Hematopoietic multipotent progenitor cell treated with erythropoietin and hydrocortisone succinate and interleukin-3 and kit ligand, for 6 days (in vitro differentiated cells): ENCODE results near the gene ANKS3.

Source experiments
- DNase-seq: peaks from one replicate; pipeline ENCODE4 v3.0.0-alpha.2; 2015

ANKS3 gene

DNA sequence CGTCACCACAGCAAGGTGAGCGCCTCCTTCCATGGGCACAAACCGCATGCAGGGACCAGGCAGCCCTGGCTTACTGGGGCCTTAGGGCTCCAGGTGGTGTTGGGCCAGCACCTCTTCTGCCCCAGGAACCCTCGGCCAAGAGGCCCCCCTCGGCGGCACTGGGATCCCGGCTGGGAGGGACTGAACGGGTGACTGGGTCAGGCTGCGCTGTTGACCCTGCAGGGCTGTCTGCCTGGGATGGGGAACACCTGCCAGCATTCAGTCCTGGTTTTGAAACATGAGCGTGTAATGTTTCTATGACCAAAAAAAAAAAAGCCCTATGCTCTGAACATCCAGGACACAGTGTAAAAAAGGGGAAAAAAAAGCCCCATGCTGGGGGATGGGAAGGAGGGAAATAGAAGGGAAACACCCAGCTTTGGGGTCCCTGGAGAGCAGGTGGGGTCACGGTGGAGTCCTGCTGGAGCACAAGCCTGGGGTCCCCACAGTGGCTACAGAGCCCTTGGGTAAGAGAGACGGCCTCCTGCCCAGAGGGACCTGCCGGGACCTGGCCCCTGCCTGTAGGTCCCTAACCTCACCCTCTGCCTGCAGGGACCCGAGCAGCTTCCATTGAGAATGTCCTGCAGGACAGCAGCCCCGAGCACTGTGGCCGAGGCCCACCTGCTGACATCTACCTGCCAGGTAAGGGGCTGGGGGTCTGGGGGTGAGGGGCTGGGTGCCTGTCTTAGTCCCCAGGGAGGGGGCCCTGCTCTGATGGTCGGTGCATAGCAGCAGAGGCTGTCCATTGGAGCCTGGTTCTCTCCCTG is 50.6 kb downstream of the ANKS3 start:
- DNase-seq, result no peak

DNA sequence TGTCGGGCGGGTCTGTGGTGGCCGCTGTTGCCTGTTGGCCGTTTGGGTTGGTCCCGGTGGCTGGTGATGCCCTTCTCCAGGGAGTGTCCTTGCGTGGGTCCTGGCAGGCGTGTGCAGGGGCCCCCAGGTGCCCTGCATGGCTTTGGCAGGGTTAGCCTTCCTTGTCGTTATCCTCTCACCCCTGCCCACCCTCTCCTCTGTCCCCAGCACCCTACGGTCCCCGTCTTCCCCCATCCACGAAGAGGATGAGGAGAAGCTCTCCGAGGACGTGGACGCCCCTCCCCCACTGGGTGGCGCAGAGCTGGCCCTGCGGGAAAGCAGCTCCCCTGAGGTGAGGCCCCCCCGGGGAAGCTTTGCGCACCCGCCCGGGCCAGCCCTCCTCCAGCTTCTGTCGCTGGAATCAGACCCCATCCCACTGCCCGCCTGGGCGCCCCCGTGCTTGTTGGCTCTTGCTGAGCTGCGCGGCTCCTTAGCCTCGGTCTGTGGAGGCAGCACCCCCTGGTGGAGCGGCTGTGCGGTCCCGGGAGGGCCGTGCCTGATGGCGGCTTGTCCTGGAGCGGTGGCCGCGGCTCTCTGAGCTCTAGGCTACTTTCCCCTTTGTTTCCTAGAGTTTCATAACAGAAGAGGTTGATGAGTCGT is 51.3 kb downstream of the ANKS3 start:
- DNase-seq, result peak; percentile 40

DNA sequence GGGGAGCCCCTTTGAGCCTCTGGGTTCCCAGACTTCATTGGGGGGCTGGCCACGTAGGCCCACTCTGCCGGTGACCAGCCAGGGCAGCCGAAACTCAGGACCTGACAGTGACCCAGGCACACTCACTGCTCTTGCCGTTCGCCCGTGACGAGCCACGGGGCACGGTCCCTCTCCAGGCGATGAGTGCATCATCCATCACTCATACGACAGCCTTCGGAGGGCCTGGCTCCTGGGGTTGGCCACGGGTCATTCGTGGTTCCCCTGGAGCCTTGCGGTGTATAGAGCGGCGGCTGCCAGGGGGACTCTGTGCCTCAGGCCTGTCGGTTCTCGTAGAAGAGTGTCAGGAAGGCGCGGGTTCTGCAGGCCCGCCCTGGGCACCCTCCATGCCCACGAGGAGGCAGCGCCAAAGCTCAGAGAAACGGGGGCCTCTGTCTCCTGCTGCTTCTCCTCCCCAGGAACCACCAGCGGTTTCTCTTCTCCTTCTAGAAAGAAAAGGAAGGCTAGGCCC is 51.9 kb downstream of the ANKS3 start:
- DNase-seq, result no peak

DNA sequence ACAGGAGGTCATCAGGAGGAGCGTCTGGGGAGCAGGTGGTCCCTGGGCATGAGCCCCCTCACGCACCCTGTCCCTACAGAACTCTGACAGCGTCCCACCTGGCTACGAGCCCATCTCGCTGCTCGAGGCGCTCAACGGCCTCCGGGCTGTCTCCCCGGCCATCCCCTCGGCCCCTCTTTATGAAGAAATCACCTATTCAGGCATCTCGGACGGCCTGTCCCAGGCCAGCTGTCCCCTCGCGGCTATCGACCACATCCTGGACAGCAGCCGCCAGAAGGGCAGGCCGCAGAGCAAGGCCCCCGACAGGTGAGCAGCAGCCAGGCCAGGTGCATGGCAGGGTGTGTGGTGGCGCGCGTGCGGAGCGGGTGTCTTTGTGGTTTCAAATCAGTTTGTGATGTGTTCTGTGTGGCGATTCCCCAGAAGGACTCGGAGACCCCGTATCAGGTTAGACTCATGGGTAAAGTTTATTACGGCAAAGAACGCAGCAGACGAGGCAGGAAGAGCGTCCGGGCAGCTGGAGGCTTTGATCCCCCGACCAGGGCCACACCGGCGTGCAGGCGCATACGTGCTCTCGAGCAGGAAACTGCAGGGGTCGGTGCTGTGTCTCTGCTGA is 52.5 kb downstream of the ANKS3 start:
- DNase-seq, result no peak

DNA sequence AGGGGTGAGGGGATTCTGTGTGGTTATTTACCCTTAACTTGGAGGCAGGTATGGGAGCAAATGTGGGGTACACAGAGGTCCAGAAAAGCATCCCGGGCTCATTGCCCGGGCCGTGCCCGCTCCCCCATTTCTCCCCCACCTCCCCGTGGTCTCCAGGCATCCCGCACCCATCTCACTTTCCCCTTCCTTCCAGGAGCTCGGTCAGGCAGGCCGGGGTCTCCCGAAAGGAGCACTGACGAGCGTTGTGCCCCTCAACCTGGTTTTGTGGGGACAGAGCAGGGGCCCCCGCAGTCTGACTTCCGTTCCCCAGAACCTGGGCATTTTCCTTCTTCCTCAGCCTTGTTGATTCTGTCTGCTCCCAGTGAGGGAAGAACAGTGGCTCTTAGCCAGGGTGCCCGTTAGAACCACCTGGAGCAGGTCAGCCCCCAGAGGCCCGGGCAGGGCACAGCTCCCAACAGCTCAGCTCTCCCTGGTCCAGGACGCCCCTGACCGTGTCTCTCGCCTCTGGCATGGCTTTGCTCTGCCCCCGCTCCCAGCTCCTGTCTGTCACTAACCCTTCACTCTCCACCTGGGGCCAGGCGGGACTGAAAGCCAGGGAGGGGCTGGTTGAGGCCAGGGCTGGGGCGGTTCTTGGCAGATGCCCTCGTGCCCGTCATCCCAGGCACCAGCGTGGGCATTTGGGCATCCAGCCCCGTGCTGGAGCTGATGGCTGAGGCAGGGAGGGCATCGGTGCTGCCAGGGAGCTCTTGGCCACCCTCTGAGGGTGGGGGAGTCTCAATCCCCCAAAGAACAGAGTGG is 53.2 kb downstream of the ANKS3 start:
- no peak for DNase-seq

DNA sequence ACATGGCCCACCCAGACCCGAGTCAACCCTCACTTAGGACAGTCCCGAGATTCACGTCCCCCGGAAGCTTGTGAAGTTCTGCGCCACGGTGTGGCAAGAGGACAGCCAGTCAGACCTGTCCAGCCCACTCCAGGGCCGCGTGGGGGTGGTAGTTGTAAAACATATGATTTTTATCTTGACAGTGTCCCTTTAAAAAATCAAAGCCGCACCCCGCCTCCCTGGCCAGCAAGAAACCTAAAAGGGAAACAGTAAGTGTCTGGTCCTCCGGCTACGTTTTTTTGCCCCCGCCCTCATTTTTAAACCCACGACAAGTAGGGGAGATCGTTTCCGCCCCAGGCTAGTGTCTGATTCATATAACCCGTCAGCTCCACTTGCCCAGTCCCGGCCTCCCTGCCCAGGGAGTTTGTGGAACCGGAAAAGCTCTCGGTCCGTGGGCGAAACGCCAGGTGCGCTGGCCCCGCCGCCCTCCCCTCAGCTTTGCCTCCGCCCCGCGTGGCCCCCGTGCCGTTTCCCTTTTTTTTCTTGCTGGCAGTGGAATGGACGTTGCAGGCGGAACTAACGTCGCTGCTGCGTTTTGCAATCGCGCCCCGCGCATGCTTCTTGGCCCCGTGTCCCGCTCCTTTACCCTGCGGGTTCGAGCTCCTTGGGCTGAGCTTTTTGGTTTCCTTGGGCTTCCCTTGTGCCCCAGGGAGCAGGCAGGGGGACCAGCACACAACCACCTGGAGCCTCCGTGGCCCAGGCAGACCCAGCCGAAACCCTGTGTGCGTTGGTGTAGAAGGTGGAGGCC is 54.0 kb downstream of the ANKS3 start:
- no peak for DNase-seq

DNA sequence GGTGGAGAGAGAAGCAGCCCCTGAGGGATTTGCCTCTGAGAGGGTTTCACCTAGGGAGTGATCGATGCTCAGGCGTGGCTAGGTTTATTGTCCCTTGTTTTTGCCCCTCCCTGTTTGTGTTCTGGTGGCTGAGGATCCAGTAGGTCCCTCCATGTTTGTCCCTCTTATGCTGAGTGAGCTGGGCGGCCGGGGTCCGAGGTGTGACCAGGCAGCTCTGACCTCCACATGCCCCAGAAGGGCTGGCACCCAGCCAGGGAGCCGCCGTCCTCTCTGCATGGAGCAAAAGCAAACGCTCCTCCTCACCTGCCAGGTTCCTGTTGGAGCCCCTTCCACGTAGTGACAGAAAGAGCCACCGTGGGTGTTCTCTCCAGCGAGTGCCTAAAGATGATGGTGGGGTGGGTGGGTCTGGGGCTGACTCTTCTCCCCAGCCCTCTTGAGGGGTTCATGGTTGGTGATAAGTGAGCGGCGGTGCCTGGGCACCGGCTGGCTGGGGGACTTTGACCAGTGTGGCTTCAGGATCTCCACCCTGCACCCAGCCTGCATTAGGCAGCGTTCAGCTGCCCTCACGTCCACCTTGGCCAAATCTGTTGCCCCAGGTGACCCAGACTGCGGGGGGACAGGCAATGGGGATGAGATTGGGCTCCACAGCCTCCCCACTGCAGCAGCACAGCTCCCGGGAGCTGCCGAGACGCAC is 54.8 kb downstream of the ANKS3 start:
- no peak for DNase-seq

GRCh38 chr16:4678596-4678995 is 55.5 kb downstream of the ANKS3 start:
- DNase-seq, result no peak

GRCh38 chr16:4677994-4678393 is 56.1 kb downstream of the ANKS3 start:
- DNase-seq, result no peak

GRCh38 chr16:4677390-4677789 is 56.7 kb downstream of the ANKS3 start:
- no peak for DNase-seq

DNA sequence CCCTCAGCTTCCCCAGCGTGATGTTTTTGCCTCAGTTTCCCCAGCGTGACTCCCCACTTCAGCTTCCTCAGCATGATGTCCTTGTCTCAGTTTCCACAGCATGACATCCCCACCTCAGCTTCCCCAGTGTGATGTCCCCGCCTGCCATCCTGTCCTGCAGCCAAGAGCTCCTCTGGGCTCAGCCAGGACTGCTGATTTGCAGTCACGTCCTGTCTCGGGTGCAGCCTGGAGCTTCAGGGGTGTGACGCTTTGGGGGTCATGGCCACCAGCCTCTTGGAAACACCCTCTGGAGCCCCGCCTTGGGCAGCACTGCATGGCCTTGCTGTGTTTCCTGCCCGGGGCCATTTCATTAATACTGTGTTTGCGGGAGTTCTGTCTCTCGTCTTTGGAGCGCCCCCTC is 57.2 kb downstream of the ANKS3 start:
- no peak for DNase-seq

DNA sequence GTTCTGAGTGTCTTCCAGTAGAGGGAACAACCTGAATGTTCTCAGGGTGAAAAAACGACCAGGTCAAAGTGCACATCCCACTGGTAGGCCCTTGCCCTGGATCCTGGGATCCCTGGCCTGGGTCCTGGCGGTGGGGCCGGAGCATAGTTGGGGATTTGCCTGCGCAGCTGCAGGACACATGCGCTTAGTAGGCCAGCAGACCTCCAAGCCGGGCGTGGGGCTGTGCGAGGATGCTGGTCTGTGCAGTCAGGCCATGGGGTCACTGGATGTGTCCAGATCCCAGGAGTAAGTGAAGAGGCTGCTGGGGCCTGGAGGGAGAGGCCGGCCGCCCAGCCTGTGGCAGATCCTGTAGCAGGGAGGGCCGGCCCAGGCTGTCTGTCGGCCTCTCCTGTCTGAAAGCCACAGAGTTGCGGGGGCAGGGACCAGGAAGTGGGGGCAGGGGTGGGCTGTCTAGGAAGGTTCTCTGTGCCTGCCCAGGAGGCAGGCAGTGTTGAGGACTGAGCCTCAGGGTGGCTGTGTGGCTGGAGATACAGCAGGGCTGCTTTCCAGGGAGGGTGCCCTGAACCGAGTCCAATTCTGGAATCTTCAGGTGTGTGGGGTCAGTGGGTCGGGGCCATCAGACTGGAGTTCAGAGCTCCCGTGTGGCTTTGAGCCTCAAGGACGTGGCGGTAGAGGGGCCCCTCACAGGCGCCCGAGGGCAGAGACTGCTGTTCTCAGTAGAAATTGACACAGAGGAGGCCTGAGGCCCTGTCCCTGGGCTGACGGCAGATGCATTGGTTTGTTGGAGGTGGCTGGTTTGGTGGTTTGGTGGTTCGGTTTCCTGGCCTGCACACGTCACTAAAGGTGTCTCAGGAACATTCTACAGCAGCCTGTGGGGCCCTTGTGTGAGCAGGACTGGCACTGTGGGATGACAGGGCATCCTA is 57.9 kb downstream of the ANKS3 start:
- DNase-seq, result peak; percentile 62

GRCh38 chr16:4674926-4675530 is 59.0 kb downstream of the ANKS3 start:
- no peak for DNase-seq

DNA sequence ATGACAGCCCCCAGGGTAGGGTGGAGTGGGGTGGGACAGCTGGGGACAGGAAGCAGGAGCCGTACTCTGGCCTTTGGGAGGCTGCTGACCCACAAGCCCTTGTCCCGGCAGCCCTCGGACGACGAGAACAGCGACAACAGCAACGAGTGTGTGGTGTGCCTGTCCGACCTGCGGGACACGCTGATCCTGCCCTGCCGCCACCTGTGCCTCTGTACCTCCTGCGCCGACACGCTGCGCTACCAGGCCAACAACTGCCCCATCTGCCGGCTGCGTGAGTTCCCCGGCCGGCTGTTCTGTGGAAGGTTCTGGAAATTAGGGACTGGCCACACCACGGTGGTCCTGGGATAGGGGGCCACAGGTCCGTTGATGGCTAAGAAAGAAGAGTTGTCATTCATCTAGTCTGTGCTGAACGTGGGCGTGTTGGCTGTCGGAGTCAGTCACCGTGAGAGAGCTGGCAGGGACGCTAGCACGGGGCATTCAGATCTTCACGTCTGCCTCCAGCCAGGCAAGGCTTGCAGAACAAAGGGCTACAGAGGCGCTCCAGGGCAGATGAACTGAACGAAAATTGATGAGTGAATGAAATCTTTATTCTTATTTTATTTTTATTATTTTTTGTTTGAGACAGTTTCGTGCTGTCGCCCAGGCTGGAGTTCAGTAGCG is 60.6 kb downstream of the ANKS3 start:
- DNase-seq, result no peak

DNA sequence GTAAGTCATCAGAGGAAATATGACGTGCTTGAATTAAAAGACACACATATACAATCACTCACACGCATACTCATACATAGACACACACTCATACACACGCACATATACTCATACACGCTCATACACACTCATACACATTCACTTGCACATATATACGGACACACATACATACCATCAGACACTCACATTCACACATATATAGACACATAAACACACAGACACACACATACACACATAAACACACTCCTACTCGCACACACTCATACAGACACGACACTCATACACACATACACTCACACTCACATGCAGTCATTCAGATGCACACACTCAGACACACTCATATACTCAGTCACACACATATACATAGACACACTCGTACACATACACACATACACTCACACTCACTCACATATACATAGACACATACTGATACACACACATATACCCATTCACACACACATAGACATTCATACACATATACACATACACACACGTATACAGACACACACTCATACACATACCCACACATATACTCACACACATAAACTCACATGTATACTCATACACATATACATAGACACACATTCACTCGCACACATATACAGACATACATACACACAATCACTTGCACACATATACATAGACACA is 65.6 kb downstream of the ANKS3 start:
- DNase-seq, result no peak

- no peak for DNase-seq
Observed at GRCh38 chr16:4667203-4667963, 66.7 kb downstream of the ANKS3 start.

DNA sequence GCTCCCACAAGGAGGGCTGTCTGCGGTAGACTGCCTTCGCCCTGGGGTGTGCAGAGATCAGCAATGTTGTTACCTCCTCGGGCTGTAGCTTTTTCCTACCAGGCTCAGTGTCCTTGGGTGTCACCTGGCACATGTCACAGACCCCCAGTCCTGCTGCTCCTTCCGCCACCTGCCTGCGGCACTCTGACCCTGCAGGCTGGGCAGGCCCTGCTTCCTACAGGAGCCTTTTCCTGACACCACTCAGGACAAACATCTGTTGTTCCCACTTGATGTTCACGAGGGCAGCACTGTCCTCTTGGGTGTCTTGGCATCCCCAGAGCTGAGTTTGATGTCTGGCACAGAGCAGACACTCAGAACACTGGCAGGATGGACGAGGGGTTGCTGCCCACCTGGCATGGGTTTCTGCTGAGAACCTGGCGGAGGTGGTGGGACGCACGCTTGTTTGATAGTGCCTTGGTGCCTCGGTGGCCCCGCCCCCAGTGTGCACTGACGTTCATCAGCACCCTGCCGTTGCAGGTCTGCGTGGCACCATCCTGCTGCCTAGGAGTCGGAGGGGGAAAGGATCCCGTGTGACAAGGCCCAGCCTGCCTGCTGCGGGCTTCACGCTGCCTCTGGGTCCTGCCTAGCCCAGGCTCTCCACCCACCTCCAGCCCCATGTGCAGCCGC is 67.4 kb downstream of the ANKS3 start:
- no peak for DNase-seq
